GM18868 (cell line): ENCODE data around the gene ANKRD13A.
"Not testable (repeated sequence)": the region's sequence is repeated elsewhere in the genome, so short reads cannot be mapped to it uniquely, and the experiment has no call there.

Experiments used
- ATAC-seq: cut with Tn5 transposase; IDR thresholded peaks from one replicate; pipeline ENCODE4 v1.9.1; 2021; ENCODE audit warnings: mild to moderate bottlenecking, moderate library complexity; ENCODE audit not compliant: unreplicated experiment

Gene ANKRD13A

GRCh38 chr12:109983432-109984142 is 15.6 kb upstream of the ANKRD13A start:
- no peak for ATAC-seq

- ATAC-seq, result not testable (repeated sequence)
Observed at GRCh38 chr12:109986236-109986635, 13.0 kb upstream of the ANKRD13A start.

- no peak for ATAC-seq
Observed at GRCh38 chr12:109987615-109988014, 11.6 kb upstream of the ANKRD13A start.

- ATAC-seq, result no peak
Observed at GRCh38 chr12:109988274-109988673, 11.0 kb upstream of the ANKRD13A start.

GRCh38 chr12:109988903-109989302 is 10.3 kb upstream of the ANKRD13A start:
- no peak for ATAC-seq

- ATAC-seq, result no peak
Observed at GRCh38 chr12:109989380-109989779, 9.8 kb upstream of the ANKRD13A start.

GRCh38 chr12:109991586-109991985 is 7.6 kb upstream of the ANKRD13A start:
- no peak for ATAC-seq

- no peak for ATAC-seq
Observed at GRCh38 chr12:109993091-109993490, 6.1 kb upstream of the ANKRD13A start.

GRCh38 chr12:109994401-109995175 is 4.6 kb upstream of the ANKRD13A start:
- ATAC-seq, result no peak

- no peak for ATAC-seq
Observed at GRCh38 chr12:109995361-109995685, 3.9 kb upstream of the ANKRD13A start.

GRCh38 chr12:109995686-109996482 is 3.3 kb upstream of the ANKRD13A start, which contains the start of gene GIT2:
TSS of gene GIT2 (minus strand) at chr12:109996368. CDS start at chr12:109996224, 144 bp downstream.
- peak; percentile 79 for ATAC-seq

- ATAC-seq, result no peak
Observed at GRCh38 chr12:109996483-109996853, 2.8 kb upstream of the ANKRD13A start.

GRCh38 chr12:109997393-109997792 is 1.8 kb upstream of the ANKRD13A start:
- no peak for ATAC-seq

GRCh38 chr12:109998241-109998903 is 858 bp upstream of the ANKRD13A start:
- ATAC-seq, result no peak

GRCh38 chr12:109999649-109999971 is 380 bp downstream of the ANKRD13A start:
- no peak for ATAC-seq

GRCh38 chr12:109999983-110000505 is 814 bp downstream of the ANKRD13A start:
- no peak for ATAC-seq

GRCh38 chr12:110001596-110001995 is 2.4 kb downstream of the ANKRD13A start:
- ATAC-seq, result no peak

GRCh38 chr12:110002676-110003515 is 3.7 kb downstream of the ANKRD13A start:
- no peak for ATAC-seq

- peak; percentile 86 for ATAC-seq
Observed at GRCh38 chr12:110004598-110004997, 5.4 kb downstream of the ANKRD13A start.
